ENCODE data around the gene BICRAL. TPM values are rescaled to one million over a fixed set of nuclear protein-coding genes. Genes with fewer than 3 reads are reported as not detected.
A peak's percentile ranks its signal among the peaks of the same experiment; 100 is the strongest.

The BICRAL gene
- total and polyA plus RNA-seq, 8 donors, result 12.6 to 20.0 (median 18.5) TPM

GRCh38 chr6:42742116-42742894, 39.5 kb upstream of the BICRAL start:
- Histone ChIP-seq H3K4me1 (peaks cover 3 to 25% of the 10 kb centered on the region in 2 donors), H3K4me3 (no peak overlapping the region), H3K9me3 (no peaks in the 10 kb centered on the region), H3K27me3 (no peaks in the 10 kb centered on the region), H3K36me3 (no peaks in the 10 kb centered on the region), H3K27ac (no peak overlapping the region)
- no peak for TF ChIP-seq CTCF (IDR thresholded peaks at IDR 0.05)
- ATAC-seq (no peak), DNase-seq (no peak)
- intact Hi-C loops (cut with DNase I), result no loop called here

- Histone ChIP-seq H3K36me3 (no peaks in the 10 kb centered on the region), H3K27me3 (no peaks in the 10 kb centered on the region), H3K4me1 (peaks cover 5 to 37% of the 10 kb centered on the region in 2 donors), H3K9me3 (no peaks in the 10 kb centered on the region), H3K4me3 (peak overlapping the region; percentile 96 to 99), H3K27ac (peak overlapping the region in 1 of 2 donors; percentile 91)
- TF ChIP-seq CTCF (IDR thresholded peaks at IDR 0.05), result no peak
- DNase-seq, result no peak
- intact Hi-C loops (cut with DNase I), result no loop called here
- ATAC-seq, result no peak
Measured at GRCh38 chr6:42744351-42744893, 37.4 kb upstream of the BICRAL start.

GRCh38 chr6:42745083-42745639, 36.7 kb upstream of the BICRAL start:
- DNase-seq (peak in 1 of 4 donors; percentile 50), ATAC-seq (peak; percentile 1)
- TF ChIP-seq CTCF (IDR thresholded peaks at IDR 0.05), result no peak
- Histone ChIP-seq H3K4me3 (peak overlapping the region; percentile 96 to 99), H3K36me3 (no peaks in the 10 kb centered on the region), H3K9me3 (no peaks in the 10 kb centered on the region), H3K27me3 (no peaks in the 10 kb centered on the region), H3K27ac (peak overlapping the region; percentile 91 to 95), H3K4me1 (peaks cover 5 to 37% of the 10 kb centered on the region in 2 donors)
- intact Hi-C loops (cut with DNase I), result no loop called here

- H3K9me3 ChIP-seq, result no peaks in the 10 kb centered on the region
- H3K27ac ChIP-seq, result peak within 1 kb of the TSS; percentile 95
- DNase-seq, result peak; percentile 93 to 99 (median 96)
- no peaks in the 10 kb centered on the region for H3K27me3 ChIP-seq
- TF ChIP-seq CTCF (IDR thresholded peaks at IDR 0.05), result no peak
- no peaks in the 10 kb centered on the region for H3K36me3 ChIP-seq
- ATAC-seq, result peak; percentile 91
- intact Hi-C loops (cut with DNase I), result no loop called here
- peaks cover 5 to 37% of the 10 kb centered on the region in 2 donors for H3K4me1 ChIP-seq
- H3K4me3 ChIP-seq, result peak within 1 kb of the TSS; percentile 96 to 99
Measured at GRCh38 chr6:42745640-42746462, 36.0 kb upstream of the BICRAL start, which contains the start of gene TBCC. TSS of gene TBCC (minus strand) at chr6:42746103. CDS start at chr6:42746073, 30 bp downstream.
